Stimulated activated CD8-positive, alpha-beta memory T cell treated with anti-CD3 and anti-CD28 coated beads, Interleukin-2, amount 100 ng/mL, for 1 hour (primary cell): ENCODE measurements around the gene HNRNPA2B1.

Experiments
- DNase-seq, 2 donors: peaks; one replicate each; pipeline ENCODE4 v3.0.0-alpha.2; 2020; ENCODE audit warnings: low read depth in 2 of 2

HNRNPA2B1 gene

GRCh38 chr7:26200444-26201246, at the start of gene HNRNPA2B1:
HNRNPA2B1 (minus strand) TSS chr7:26200746; CDS start chr7:26200577, 169 bp downstream.
- DNase-seq: peak; percentile 96 to 98

GRCh38 chr7:26250239-26250638, 49.7 kb upstream of the HNRNPA2B1 start:
- DNase-seq: no peak

GRCh38 chr7:26245150-26245549, 44.6 kb upstream of the HNRNPA2B1 start:
- no peak for DNase-seq

GRCh38 chr7:26238032-26238431, 37.5 kb upstream of the HNRNPA2B1 start:
- DNase-seq: no peak

GRCh38 chr7:26237035-26237807, 36.7 kb upstream of the HNRNPA2B1 start:
- DNase-seq: no peak

GRCh38 chr7:26233902-26234511, 33.5 kb upstream of the HNRNPA2B1 start:
- DNase-seq: no peak

GRCh38 chr7:26227987-26228386, 27.4 kb upstream of the HNRNPA2B1 start:
- DNase-seq: no peak

- DNase-seq: no peak
These were observed 23.8 kb upstream of the HNRNPA2B1 start for GRCh38 chr7:26224359-26224758.

- DNase-seq: no peak
These were observed 15.5 kb upstream of the HNRNPA2B1 start for GRCh38 chr7:26216049-26216448.

DNA sequence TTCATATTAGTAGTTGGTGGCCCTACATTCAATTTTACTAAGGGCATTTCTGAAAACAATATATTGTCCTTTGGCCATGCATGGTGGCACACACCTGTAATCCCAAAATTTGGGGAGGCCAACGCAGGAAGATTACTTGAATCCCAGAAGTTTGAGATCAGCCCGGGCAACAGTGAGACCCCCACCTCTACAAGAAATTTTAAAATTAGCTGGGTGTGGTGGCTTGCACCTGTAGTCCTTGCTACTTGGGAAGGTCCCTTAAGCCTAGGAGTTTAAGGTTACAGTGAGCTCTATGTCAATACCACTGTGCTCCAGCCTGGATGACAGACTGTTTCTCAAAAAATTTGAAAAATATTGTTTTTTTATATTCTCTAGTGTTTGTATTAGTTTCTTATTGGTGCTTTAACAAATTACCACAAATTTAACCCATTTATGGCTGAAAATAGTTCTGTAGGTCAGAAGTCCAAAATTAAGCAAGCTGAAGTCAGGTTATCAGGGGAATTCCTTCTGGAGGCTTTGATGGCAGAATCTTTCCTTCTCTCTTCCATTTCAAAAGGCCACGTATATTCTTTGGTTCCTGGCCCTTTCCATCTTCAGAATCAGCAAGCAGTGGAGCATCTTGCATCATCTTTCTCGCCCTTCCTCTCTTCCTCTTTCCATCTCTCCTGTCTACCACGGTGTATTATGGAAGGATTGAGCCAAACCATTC, 13.4 kb upstream of the HNRNPA2B1 start:
- DNase-seq: no peak

- no peak for DNase-seq
These were observed 12.6 kb upstream of the HNRNPA2B1 start for GRCh38 chr7:26212921-26213718.

DNA sequence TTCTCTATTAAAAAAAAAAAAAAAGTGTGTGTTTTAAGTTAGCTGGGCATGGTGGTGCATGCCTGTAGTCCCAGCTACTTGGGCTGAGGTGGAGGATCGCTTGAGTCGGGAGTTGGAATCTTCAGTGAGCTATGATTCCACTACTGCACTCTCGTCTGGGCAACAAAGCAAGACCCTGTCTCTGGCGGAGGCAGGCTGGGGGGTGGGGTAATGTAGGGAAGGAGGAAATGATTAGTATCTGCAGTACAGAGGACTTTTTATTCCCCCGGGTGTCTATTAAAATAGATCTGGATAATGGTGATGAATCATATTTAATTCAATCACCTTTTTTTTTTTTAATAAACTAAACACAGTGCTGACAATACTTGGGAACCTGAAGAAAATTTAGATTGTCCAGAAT, 7.5 kb upstream of the HNRNPA2B1 start:
- DNase-seq: no peak

DNA sequence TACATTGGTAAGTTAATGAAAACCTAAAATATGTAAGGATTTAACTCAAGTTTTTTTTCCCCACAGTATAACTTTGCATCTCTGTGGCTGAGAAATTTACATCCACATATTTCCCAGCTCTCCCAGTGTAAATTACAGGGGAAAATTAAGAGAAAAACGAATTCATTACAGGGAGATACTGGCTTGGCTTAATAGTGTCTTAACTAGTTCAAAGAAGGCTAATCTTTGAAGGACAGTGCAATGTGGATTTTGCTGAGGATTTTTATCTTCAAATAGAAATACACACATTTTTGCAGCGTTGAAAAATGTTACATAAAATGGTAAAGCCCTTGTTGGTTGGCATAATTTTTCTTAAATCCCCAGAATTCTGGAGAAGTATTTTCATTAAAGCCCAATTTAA, 2.5 kb upstream of the HNRNPA2B1 start:
- DNase-seq: no peak

GRCh38 chr7:26202019-26202990, 1.8 kb upstream of the HNRNPA2B1 start:
- peak in 1 of 2 donors; percentile 30 for DNase-seq

- DNase-seq: peak; percentile 78 to 80
These were observed 887 bp upstream of the HNRNPA2B1 start, which contains the start of gene CBX3 for GRCh38 chr7:26201247-26202018. CBX3 (plus strand) TSS chr7:26201745; CDS start chr7:26202999, 1,254 bp downstream.

GRCh38 chr7:26200038-26200443, 505 bp downstream of the HNRNPA2B1 start:
- peak; percentile 57 to 58 for DNase-seq

GRCh38 chr7:26199301-26200037, 1.1 kb downstream of the HNRNPA2B1 start:
- DNase-seq: peak; percentile 24 to 47

- DNase-seq: no peak
These were observed 1.8 kb downstream of the HNRNPA2B1 start for GRCh38 chr7:26198781-26199169.
